HEK293 (cell line): ENCODE measurements around the gene ZC3H4.

Experiments
- GLI4 ChIP-seq: fragments of 450-650 bp; formaldehyde crosslinking; IDR thresholded peaks from 2 replicates; pipeline ENCODE4 v1.5.1; 2016; ENCODE audit warnings: missing biosample characterization, missing genetic modification characterization
- KLF16 ChIP-seq: fragments of 450-650 bp; formaldehyde crosslinking; IDR thresholded peaks from 2 replicates; pipeline ENCODE4 v1.5.1; 2017; ENCODE audit warnings: missing biosample characterization, missing genetic modification characterization
- MEIS1 ChIP-seq: sonication (generic); formaldehyde crosslinking; IDR thresholded peaks from 2 replicates; pipeline ENCODE4 v1.8.1; 2022; ENCODE audit warnings: missing genetic modification reagents, mild to moderate bottlenecking, borderline replicate concordance
- REST ChIP-seq: fragments of 450-650 bp; formaldehyde crosslinking; IDR thresholded peaks from 2 replicates; pipeline ENCODE4 v1.5.1; 2016; ENCODE audit warnings: missing biosample characterization, missing genetic modification characterization
- ZBTB1 ChIP-seq: fragments of 450-650 bp; formaldehyde crosslinking; IDR thresholded peaks from 2 replicates; pipeline ENCODE4 v1.5.1; 2016; ENCODE audit warnings: missing biosample characterization, missing genetic modification characterization
- ZBTB26 ChIP-seq: fragments of 450-650 bp; formaldehyde crosslinking; optimal IDR thresholded peaks from 2 replicates; pipeline ENCODE3; 2016; ENCODE audit warnings: missing biosample characterization, mild to moderate bottlenecking, missing genetic modification characterization
- ZEB2 ChIP-seq: fragments of 450-650 bp; formaldehyde crosslinking; IDR thresholded peaks from 2 replicates; pipeline ENCODE4 v1.5.1; 2016; ENCODE audit warnings: missing biosample characterization, missing genetic modification characterization
- ZIC2 ChIP-seq: fragments of 450-650 bp; formaldehyde crosslinking; IDR thresholded peaks from 2 replicates; pipeline ENCODE4 v1.5.1; 2016; ENCODE audit warnings: missing biosample characterization, missing genetic modification characterization
- ZNF133 ChIP-seq: fragments of 450-650 bp; formaldehyde crosslinking; IDR thresholded peaks from 2 replicates; pipeline ENCODE4 v1.5.1; 2016; ENCODE audit warnings: missing biosample characterization, missing genetic modification characterization
- ZNF138 ChIP-seq: fragments of 450-650 bp; formaldehyde crosslinking; IDR thresholded peaks from 2 replicates; pipeline ENCODE4 v1.5.1; 2016; ENCODE audit warnings: missing biosample characterization, missing genetic modification characterization, borderline replicate concordance
- ZNF140 ChIP-seq: fragments of 450-650 bp; formaldehyde crosslinking; IDR thresholded peaks from 2 replicates; pipeline ENCODE4 v1.5.1; 2016; ENCODE audit warnings: missing biosample characterization, missing genetic modification characterization
- ZNF148 ChIP-seq: fragments of 450-650 bp; formaldehyde crosslinking; IDR thresholded peaks from 2 replicates; pipeline ENCODE4 v1.5.0; 2017; ENCODE audit warnings: missing biosample characterization, missing genetic modification characterization, borderline replicate concordance
- ZNF19 ChIP-seq: fragments of 450-650 bp; formaldehyde crosslinking; IDR thresholded peaks from 2 replicates; pipeline ENCODE4; 2016; ENCODE audit warnings: missing biosample characterization, missing genetic modification characterization, low read depth
- ZNF214 ChIP-seq: fragments of 450-650 bp; formaldehyde crosslinking; IDR thresholded peaks from 2 replicates; pipeline ENCODE4 v1.5.1; 2017; ENCODE audit warnings: missing biosample characterization, mild to moderate bottlenecking, missing genetic modification characterization, borderline replicate concordance
- ZNF23 ChIP-seq: fragments of 450-650 bp; formaldehyde crosslinking; IDR thresholded peaks from 2 replicates; pipeline ENCODE4 v1.5.1; 2016; ENCODE audit warnings: missing biosample characterization, missing genetic modification characterization, borderline replicate concordance
- ZNF24 ChIP-seq: fragments of 450-650 bp; formaldehyde crosslinking; IDR thresholded peaks from 2 replicates; pipeline ENCODE4 v1.5.1; 2016; ENCODE audit warnings: missing biosample characterization, missing genetic modification characterization
- ZNF26 ChIP-seq: fragments of 450-650 bp; formaldehyde crosslinking; IDR thresholded peaks from 2 replicates; pipeline ENCODE4 v1.5.1; 2016; ENCODE audit warnings: missing biosample characterization, missing genetic modification characterization
- ZNF280C ChIP-seq: fragments of 450-650 bp; formaldehyde crosslinking; IDR thresholded peaks from 2 replicates; pipeline ENCODE4 v1.5.1; 2016; ENCODE audit warnings: missing biosample characterization, missing genetic modification characterization
- ZNF350 ChIP-seq: fragments of 450-650 bp; formaldehyde crosslinking; IDR thresholded peaks from 2 replicates; pipeline ENCODE4 v1.5.0; 2017; ENCODE audit warnings: missing biosample characterization, mild to moderate bottlenecking, missing genetic modification characterization
- ZNF426 ChIP-seq: fragments of 450-650 bp; formaldehyde crosslinking; IDR thresholded peaks from 2 replicates; pipeline ENCODE4 v1.5.1; 2017; ENCODE audit warnings: missing biosample characterization, missing genetic modification characterization, mild to moderate bottlenecking, inconsistent platforms, moderate library complexity
- ZNF433 ChIP-seq: fragments of 450-650 bp; formaldehyde crosslinking; IDR thresholded peaks from 2 replicates; pipeline ENCODE4 v1.5.1; 2016; ENCODE audit warnings: missing biosample characterization, missing genetic modification characterization, low read depth
- ZNF449 ChIP-seq: fragments of 450-650 bp; formaldehyde crosslinking; IDR thresholded peaks from 2 replicates; pipeline ENCODE4 v1.5.1; 2017; ENCODE audit warnings: missing biosample characterization, mild to moderate bottlenecking, missing genetic modification characterization, moderate library complexity
- ZNF513 ChIP-seq: fragments of 450-650 bp; IDR thresholded peaks from 2 replicates; pipeline ENCODE4 v1.5.1; 2018; ENCODE audit warnings: missing biosample characterization, missing genetic modification characterization
- ZNF514 ChIP-seq: fragments of 450-650 bp; formaldehyde crosslinking; IDR thresholded peaks from 2 replicates; pipeline ENCODE4 v1.5.1; 2016; ENCODE audit warnings: missing biosample characterization, missing genetic modification characterization
- ZNF596 ChIP-seq: fragments of 450-650 bp; IDR thresholded peaks from 2 replicates; pipeline ENCODE4 v1.5.0; 2018; ENCODE audit warnings: missing biosample characterization, mild to moderate bottlenecking, missing genetic modification characterization, moderate library complexity
- ZNF610 ChIP-seq: fragments of 450-650 bp; formaldehyde crosslinking; IDR thresholded peaks from 2 replicates; pipeline ENCODE4 v1.5.1; 2016; ENCODE audit warnings: missing biosample characterization, missing genetic modification characterization, borderline replicate concordance
- ZNF776 ChIP-seq: fragments of 450-650 bp; formaldehyde crosslinking; IDR thresholded peaks from 2 replicates; pipeline ENCODE4 v1.5.0; 2017; ENCODE audit warnings: missing biosample characterization, missing genetic modification characterization, borderline replicate concordance

Gene ZC3H4

GRCh38 chr19:47133021-47133471, 19.5 kb upstream of the ZC3H4 start (continued):
- no peak for TF ChIP-seq ZNF513 (tag by site-specific recombination)
- no peak for TF ChIP-seq ZIC2 (tag by site-specific recombination)
- TF ChIP-seq ZNF596 (tag by site-specific recombination): no peak
- no peak for TF ChIP-seq KLF16 (tag by site-specific recombination)
- no peak for TF ChIP-seq ZNF26 (tag by site-specific recombination)
- TF ChIP-seq ZBTB26 (tag by site-specific recombination): no peak
- TF ChIP-seq ZNF514 (tag by site-specific recombination): no peak
- no peak for TF ChIP-seq REST
- no peak for TF ChIP-seq ZNF23
- TF ChIP-seq ZNF433 (tag by site-specific recombination): no peak
- no peak for TF ChIP-seq ZNF776 (tag by site-specific recombination)
- no peak for TF ChIP-seq ZNF133 (tag by site-specific recombination)
- TF ChIP-seq ZNF350: no peak
- no peak for TF ChIP-seq ZEB2 (tag by site-specific recombination)
- no peak for TF ChIP-seq ZNF138 (tag by site-specific recombination)
- TF ChIP-seq ZNF140 (tag by site-specific recombination): no peak
- no peak for TF ChIP-seq GLI4 (tag by site-specific recombination)
- no peak for TF ChIP-seq ZNF24 (tag by site-specific recombination)
- TF ChIP-seq ZNF449 (tag by site-specific recombination): 0 out of 2 replicates have a peak, but pooled peaks have one; percentile 6
- no peak for TF ChIP-seq ZNF280C (tag by site-specific recombination)
- TF ChIP-seq ZNF214 (tag by site-specific recombination): no peak
- no peak for TF ChIP-seq ZBTB1 (tag by site-specific recombination)
- no peak for TF ChIP-seq MEIS1 (CRISPR knock-in tag)
- TF ChIP-seq ZNF148 (tag by site-specific recombination): no peak
- no peak for TF ChIP-seq ZNF610
- no peak for TF ChIP-seq ZNF426 (tag by site-specific recombination)
- TF ChIP-seq ZNF19 (tag by site-specific recombination): no peak
